ENCODE results near the gene DIP2B. TPM values are rescaled to one million over a fixed set of nuclear protein-coding genes. Genes with fewer than 3 reads are reported as not detected.
A peak's percentile ranks its signal among the peaks of the same experiment; 100 is the strongest.
"Not testable (repeated sequence)": the region's sequence is repeated elsewhere in the genome, so short reads cannot be mapped to it uniquely, and the experiment has no call there.

The DIP2B gene
- total RNA-seq, 1 experiment from 2014 or later = 29.4 TPM

DNA sequence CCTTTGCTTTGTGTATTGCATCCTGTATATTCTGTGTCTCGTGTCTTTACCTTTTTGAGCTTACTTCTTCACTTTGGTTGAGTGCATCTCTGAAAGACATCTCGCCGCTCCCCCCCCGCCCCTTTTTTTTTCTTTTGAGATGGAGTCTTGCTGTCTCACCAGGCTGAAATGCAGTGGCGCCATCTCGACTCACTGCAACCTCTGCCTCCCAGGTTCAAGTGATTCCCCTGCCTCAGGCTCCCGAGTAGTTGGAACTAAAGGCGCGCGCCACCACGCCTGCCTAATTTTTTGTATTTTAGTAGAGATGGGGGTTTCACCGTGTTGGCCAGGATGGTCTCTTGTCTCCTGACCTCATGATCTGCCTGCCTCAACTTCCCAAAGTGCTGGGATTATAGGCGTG is 49.9 kb downstream of the DIP2B start:
- peaks cover 46% of the 10 kb centered on the region for H3K4me1 ChIP-seq (replicated peaks; ENCODE audit: insufficient read depth)
- ChIA-PET CTCF (no interaction called here), POLR2A (ENCODE audit: unreplicated experiment) (interaction anchor here (0.7 kb wide), 1 partner anchor 508 kb away, joined by 7 read pairs; no protein-coding TSS in a partner anchor)
- no TSS peak for BruUV-seq (replicated peaks)
- H3K79me2 ChIP-seq (ENCODE audit: low read depth) = peaks cover 79% of the 10 kb centered on the region
- TF ChIP-seq, protein P1, sequence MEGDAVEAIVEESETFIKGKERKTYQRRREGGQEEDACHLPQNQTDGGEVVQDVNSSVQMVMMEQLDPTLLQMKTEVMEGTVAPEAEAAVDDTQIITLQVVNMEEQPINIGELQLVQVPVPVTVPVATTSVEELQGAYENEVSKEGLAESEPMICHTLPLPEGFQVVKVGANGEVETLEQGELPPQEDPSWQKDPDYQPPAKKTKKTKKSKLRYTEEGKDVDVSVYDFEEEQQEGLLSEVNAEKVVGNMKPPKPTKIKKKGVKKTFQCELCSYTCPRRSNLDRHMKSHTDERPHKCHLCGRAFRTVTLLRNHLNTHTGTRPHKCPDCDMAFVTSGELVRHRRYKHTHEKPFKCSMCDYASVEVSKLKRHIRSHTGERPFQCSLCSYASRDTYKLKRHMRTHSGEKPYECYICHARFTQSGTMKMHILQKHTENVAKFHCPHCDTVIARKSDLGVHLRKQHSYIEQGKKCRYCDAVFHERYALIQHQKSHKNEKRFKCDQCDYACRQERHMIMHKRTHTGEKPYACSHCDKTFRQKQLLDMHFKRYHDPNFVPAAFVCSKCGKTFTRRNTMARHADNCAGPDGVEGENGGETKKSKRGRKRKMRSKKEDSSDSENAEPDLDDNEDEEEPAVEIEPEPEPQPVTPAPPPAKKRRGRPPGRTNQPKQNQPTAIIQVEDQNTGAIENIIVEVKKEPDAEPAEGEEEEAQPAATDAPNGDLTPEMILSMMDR (conservative IDR thresholded peaks at IDR 0.05) = no peak
- TF ChIP-seq EZH2 (IDR thresholded peaks at IDR 0.05; ENCODE audit: low read depth) = no peak
- intact Hi-C loops (cut with micrococcal nuclease; ENCODE audit: unreplicated experiment) = no loop called here
- H3F3A ChIP-seq (ENCODE audit: insufficient read depth, low read depth) = peaks cover 32% of the 10 kb centered on the region
- no peaks in the 10 kb centered on the region for H3K9me2 ChIP-seq (ENCODE audit: insufficient read depth)
- no peak overlapping the region for H3K4me3 ChIP-seq
- no peaks in the 10 kb centered on the region for H4K20me1 ChIP-seq (ENCODE audit: insufficient read depth)
- H3K36me3 ChIP-seq (ENCODE audit: low read depth) = no peaks in the 10 kb centered on the region
- H2AFZ ChIP-seq = no peak overlapping the region
- no peak overlapping the region for H3K4me2 ChIP-seq
- no peaks in the 10 kb centered on the region for H3K27me3 ChIP-seq (ENCODE audit: insufficient read depth, low read depth)
- H3K27ac ChIP-seq = no peak overlapping the region
- no peak for DNase-seq
- H3K9me3 ChIP-seq (ENCODE audit: insufficient read depth, low read depth) = no peaks in the 10 kb centered on the region

DNA sequence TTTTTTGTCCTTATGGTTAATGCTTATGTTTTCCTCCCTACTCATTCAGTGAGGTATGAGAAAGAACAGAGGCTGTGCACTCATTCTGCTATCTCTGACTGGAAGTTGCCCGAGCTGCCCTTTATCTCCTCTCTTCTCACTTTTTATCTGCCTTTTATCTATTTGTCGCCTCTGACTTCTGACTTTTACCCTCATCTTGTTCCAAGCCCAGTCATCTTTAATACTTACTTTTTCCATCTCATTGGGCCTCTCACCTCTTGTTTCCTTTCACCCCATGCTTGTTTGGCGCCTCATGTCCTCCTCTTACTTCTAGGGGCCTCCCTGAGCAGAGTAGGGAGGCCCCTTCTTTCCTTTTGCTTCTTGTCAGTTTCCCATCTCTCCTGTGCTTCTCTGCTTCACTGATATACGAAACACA is 50.7 kb downstream of the DIP2B start:
- intact Hi-C loops (cut with micrococcal nuclease; ENCODE audit: unreplicated experiment) = no loop called here
- no peaks in the 10 kb centered on the region for H4K20me1 ChIP-seq (ENCODE audit: insufficient read depth)
- H3K27me3 ChIP-seq (ENCODE audit: insufficient read depth, low read depth) = no peaks in the 10 kb centered on the region
- H3K4me2 ChIP-seq = no peak overlapping the region
- no peak for TF ChIP-seq EZH2 (IDR thresholded peaks at IDR 0.05; ENCODE audit: low read depth)
- TF ChIP-seq, protein P1 (conservative IDR thresholded peaks at IDR 0.05) = no peak
- no peak for DNase-seq
- peaks cover 87% of the 10 kb centered on the region for H3K79me2 ChIP-seq (ENCODE audit: low read depth)
- H3K4me1 ChIP-seq (replicated peaks; ENCODE audit: insufficient read depth) = peaks cover 39% of the 10 kb centered on the region
- H2AFZ ChIP-seq = no peak overlapping the region
- no peaks in the 10 kb centered on the region for H3K9me2 ChIP-seq (ENCODE audit: insufficient read depth)
- no peaks in the 10 kb centered on the region for H3K36me3 ChIP-seq (ENCODE audit: low read depth)
- ChIA-PET CTCF (no interaction called here), POLR2A (ENCODE audit: unreplicated experiment) (no interaction called here)
- no TSS peak for BruUV-seq (replicated peaks)
- H3K9me3 ChIP-seq (ENCODE audit: insufficient read depth, low read depth) = no peaks in the 10 kb centered on the region
- H3F3A ChIP-seq (ENCODE audit: insufficient read depth, low read depth) = peaks cover 24% of the 10 kb centered on the region
- no peak overlapping the region for H3K4me3 ChIP-seq
- H3K27ac ChIP-seq = peak overlapping the region; percentile 77

DNA sequence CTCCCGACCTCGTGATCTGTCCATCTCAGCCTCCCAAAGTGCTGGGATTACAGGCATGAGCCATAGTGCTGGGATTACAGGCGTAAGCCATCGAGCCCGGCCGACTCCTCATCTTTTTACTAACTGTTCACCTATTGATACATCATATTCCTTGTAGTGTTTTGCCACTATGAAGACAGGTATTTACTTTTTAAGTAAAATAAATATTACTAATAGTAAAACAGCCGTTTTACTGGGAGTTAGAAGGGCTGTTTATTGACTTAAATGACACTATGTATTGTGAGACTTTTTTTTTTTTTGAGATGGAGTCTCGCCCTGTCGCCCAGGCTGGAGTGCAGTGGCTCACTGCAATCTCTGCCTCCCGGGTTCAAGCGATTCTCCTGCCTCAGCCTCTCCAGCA is 51.5 kb downstream of the DIP2B start:
- H3K27ac ChIP-seq = peak overlapping the region; percentile 77

DNA sequence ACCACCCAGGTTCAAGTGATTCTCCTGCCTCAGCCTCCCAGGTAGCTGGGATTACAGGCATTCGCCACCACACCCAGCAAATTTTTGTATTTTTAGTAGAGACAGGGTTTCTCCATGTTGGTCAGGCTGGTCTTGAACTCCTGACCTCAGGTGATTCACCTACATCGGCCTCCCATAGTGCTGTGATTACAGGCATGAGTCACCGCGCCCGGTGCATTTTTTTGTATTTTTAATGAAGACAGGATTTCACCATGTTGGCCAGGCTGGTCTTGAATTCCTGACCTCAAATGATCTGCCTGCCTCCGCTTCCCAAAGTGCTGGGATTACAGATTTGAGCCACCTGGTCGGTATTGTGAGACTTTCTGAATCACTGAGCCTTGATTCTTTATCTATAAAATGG is 52.0 kb downstream of the DIP2B start:
- H3K4me2 ChIP-seq = peak overlapping the region; percentile 11; the same call in 1 of the 2 replicates
- H3K36me3 ChIP-seq (ENCODE audit: low read depth); H3K9me3 ChIP-seq (ENCODE audit: insufficient read depth, low read depth); BruUV-seq (replicated peaks); H3K4me3 ChIP-seq; H4K20me1 ChIP-seq (ENCODE audit: insufficient read depth); H3K9me2 ChIP-seq (ENCODE audit: insufficient read depth); H3K27me3 ChIP-seq (ENCODE audit: insufficient read depth, low read depth); intact Hi-C loops (cut with micrococcal nuclease; ENCODE audit: unreplicated experiment); H2AFZ ChIP-seq: not testable (repeated sequence)
- POLR2A ChIA-PET (ENCODE audit: unreplicated experiment) = interaction anchor here (0.6 kb wide), 1 partner anchor 36 kb away, joined by 14 read pairs; no protein-coding TSS in a partner anchor
- H3F3A ChIP-seq (ENCODE audit: insufficient read depth, low read depth) = peaks cover 19% of the 10 kb centered on the region
- peaks cover 81% of the 10 kb centered on the region for H3K79me2 ChIP-seq (ENCODE audit: low read depth)
- peak; percentile 65 to 89 for DNase-seq
- CTCF ChIA-PET = interaction anchor here (0.6 kb wide), 1 partner anchor 8 kb away, joined by 5 read pairs; no protein-coding TSS in a partner anchor
- peaks cover 32% of the 10 kb centered on the region for H3K4me1 ChIP-seq (replicated peaks; ENCODE audit: insufficient read depth)
- H3K27ac ChIP-seq = peak overlapping the region; percentile 77

More for the DNA sequence above, 51.5 kb downstream of the DIP2B start:
- intact Hi-C loops (cut with micrococcal nuclease; ENCODE audit: unreplicated experiment) = no loop called here
- TF ChIP-seq EZH2 (IDR thresholded peaks at IDR 0.05; ENCODE audit: low read depth) = no peak
- TF ChIP-seq, protein P1 (conservative IDR thresholded peaks at IDR 0.05) = no peak
- no peaks in the 10 kb centered on the region for H3K27me3 ChIP-seq (ENCODE audit: insufficient read depth, low read depth)
- peaks cover 81% of the 10 kb centered on the region for H3K79me2 ChIP-seq (ENCODE audit: low read depth)
- peaks cover 32% of the 10 kb centered on the region for H3K4me1 ChIP-seq (replicated peaks; ENCODE audit: insufficient read depth)
- DNase-seq = no peak
- H3K9me3 ChIP-seq (ENCODE audit: insufficient read depth, low read depth) = no peaks in the 10 kb centered on the region
- ChIA-PET POLR2A (ENCODE audit: unreplicated experiment) (no interaction called here), CTCF (interaction anchor here (0.6 kb wide), 1 partner anchor 9 kb away, joined by 5 read pairs; no protein-coding TSS in a partner anchor)
- H3F3A ChIP-seq (ENCODE audit: insufficient read depth, low read depth) = peaks cover 19% of the 10 kb centered on the region
- H2AFZ ChIP-seq = no peak overlapping the region
- no peaks in the 10 kb centered on the region for H4K20me1 ChIP-seq (ENCODE audit: insufficient read depth)
- no TSS peak for BruUV-seq (replicated peaks)
- H3K4me3 ChIP-seq = no peak overlapping the region
- no peaks in the 10 kb centered on the region for H3K9me2 ChIP-seq (ENCODE audit: insufficient read depth)
- no peaks in the 10 kb centered on the region for H3K36me3 ChIP-seq (ENCODE audit: low read depth)
- peak overlapping the region; percentile 11; the same call in 1 of the 2 replicates for H3K4me2 ChIP-seq

All from PC-9 (cell line).